ENCODE measurements around the gene NTM.

Gene NTM

DNA sequence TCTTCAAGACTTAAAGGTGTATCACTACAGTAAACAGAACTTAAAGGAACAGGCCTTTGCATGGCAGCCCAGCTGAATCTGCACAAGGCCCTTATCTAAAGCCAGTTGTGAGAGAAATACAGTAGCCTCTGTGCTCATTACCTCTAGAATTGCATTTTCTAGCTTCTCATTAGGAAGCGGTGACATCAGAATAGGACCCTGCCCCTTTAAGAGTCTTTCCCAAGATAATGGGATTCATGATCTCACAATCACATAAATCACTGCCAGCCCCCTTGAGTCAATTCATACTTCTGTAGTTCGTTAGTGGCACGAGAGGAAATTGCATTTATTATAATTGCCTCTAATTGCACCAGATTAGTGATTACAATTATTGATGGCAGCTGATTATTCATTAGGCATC is 170.3 kb downstream of the NTM start:
- in situ Hi-C loops (cut with HindIII; ENCODE audit: low sequenced_read_pairs): no loop called here

DNA sequence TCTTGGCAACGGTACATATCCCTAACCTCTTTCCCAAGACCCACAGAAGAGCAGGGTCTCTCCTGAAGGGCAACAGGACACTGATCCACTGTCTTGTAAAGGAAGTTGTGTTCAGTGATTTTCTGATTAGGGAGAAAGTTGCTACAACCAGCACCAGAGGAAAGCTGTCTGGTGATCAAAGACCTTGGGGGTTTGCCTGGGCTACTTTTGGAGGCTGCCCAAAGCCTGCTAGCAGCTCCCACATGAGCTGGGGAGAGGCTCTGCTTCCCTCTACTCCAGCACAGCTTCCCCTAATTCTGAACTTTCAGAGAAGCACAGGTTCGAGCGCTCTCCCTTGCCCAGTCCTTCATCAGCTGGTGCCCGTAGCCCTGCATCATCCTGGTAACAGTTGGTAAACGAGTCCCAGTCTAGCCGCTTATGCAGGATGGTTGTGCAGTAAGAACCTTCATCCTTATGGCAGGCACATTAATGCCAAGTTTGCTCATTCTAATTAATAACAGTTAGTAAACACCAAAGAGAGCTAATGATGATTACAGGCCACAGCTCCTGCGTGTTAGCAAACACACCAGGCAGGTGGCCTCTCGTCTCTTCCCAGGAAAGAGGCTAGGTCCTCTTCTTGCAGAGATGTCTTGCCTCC is 173.1 kb downstream of the NTM start:
- in situ Hi-C loops (cut with HindIII; ENCODE audit: low sequenced_read_pairs): no loop called here

DNA sequence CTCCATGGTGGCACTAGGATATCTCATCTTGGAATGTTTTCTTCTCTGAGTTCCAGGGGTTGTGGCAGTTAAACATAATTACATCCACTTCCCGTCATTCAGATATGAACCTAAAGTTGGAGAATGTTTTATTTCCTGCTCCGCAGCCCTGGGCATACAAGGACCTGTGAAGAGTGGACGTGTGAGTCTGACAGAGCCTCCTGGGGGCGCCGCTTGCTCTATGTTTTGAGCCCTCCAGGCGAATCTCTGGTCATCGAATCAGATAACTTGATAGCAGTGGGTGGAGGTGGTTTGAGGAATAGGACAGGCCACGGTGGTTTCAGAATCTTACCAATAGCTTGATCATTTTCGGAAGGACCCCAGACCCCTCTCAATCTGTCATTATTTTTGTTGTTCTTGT is 174.2 kb downstream of the NTM start:
- in situ Hi-C loops (cut with HindIII; ENCODE audit: low sequenced_read_pairs): no loop called here

DNA sequence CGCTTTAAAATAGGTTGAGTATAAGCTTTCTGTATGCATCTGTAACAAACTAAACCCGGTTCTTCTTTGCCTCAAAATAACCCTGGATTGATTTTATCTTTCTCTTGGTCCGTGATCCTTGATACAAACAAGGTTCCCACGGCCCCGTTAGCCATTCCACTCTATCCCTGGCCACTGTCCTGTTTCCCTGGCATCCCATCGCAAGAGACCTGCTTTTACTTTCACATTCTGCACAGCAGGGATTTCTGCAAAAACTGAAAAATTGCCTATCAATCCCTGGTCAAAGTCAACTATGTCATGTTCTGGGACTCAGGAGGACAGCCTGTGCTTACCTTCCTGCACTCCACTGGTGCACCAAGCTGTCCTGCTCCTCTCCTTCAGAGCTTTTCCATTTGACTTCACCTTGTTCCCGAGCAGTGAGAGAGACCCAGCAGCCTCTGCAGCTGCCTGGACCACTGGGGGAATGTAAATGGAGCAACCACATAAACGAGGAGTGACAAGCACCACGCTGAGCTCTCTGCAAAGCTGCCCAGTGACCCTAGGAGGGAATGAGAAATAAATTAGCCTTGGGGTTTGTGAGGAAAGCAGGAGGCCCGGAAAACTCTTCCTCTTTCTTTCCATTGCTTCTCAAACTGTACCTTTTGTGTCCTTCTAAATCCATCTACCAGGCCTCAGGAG is 175.9 kb downstream of the NTM start:
- in situ Hi-C loops (cut with HindIII; ENCODE audit: low sequenced_read_pairs): no loop called here

DNA sequence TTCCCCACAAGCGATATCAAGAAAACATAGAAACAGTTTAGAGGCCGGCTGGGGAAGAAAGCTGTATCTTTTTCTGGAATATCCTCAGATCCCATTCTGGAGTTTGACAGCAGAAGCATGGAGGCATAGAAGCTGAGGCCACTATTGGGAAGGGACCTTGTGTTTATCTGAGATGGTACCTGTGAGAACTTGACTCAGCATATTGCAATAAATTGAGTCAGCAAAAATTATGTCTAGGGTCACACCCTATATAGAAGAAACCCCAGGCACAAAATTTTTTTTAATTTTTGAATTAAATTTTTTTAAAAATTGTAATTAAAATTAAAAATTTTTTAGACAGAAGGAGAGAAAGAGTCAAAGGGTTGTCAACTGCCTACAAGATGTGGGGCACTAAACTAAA is 178.7 kb downstream of the NTM start:
- in situ Hi-C loops (cut with HindIII; ENCODE audit: low sequenced_read_pairs): no loop called here

DNA sequence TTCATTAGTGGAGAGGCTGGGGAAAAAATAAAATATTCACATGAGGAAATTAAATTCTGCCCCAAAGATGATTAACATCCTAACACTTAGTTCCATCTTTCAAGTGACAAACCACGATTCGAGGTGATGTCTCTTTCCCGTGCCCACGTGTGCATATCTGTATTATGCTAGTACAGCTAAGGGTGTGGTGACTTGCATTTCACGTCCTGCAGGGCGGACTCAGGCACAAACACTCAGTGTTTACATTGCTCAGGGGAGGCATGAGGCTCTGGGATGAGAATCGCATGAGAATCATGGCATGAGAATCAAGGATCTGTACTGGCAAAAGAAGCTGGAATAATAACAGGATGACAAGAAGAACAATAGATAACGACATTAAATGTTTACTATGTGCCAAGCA is 179.4 kb downstream of the NTM start:
- in situ Hi-C loops (cut with HindIII; ENCODE audit: low sequenced_read_pairs): no loop called here

DNA sequence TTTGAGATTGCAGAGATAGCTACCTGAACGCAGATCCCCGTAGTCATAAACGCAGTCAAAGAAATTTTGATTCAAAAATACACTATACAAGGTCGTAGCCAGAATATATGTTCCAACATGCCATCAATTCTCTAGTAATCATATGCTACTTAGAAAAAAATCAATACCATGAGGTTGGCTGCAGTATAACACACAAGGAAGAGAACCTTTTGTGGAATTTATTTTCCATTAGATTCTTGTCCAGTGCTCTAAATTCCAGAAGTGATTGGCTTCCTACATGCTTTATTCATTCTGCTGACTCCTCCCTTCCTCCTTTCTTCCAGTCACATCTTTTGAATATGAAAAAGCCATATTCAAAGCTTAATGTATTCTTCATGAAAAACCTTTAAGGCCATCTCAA is 189.9 kb downstream of the NTM start:
- in situ Hi-C loops (cut with HindIII; ENCODE audit: low sequenced_read_pairs): no loop called here

DNA sequence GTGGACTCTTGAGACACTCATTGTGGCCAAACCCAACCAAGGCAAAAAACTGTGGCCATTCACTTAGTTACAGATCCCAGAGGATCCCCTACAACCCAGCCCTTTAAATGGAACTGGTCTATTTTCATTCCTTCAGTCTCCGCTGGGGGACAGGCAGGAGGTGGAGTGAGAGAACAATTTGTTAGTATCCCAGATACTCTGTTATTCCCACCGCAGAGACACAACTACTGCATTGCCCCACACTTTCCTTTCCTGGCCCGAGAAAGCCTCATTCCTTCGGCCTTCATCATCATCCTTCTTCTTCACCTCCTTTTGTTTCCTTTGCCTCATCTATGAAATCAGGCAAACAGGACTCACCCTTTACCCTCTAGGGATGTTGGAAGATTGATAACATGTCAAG is 191.1 kb downstream of the NTM start:
- in situ Hi-C loops (cut with HindIII; ENCODE audit: low sequenced_read_pairs): no loop called here

DNA sequence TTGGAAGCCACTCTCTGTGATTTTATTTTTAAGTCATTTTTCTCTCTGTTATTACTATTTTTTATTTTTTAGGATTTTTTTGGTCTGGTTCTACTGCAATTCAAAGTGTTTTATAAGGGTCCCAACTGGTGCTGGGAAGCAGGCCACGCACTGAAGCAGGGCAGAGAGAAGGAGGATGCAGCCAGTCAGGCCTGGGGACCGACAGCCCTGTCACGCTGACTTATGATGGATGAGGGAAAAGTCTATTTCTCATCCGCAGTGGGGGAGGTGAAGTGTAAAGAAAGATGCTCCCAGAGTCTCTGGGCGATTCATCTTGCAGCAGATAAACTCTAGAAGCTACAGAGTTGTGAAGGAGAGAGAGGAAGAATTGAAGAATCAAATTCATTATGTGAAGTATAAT is 191.6 kb downstream of the NTM start:
- in situ Hi-C loops (cut with HindIII; ENCODE audit: low sequenced_read_pairs): no loop called here

DNA sequence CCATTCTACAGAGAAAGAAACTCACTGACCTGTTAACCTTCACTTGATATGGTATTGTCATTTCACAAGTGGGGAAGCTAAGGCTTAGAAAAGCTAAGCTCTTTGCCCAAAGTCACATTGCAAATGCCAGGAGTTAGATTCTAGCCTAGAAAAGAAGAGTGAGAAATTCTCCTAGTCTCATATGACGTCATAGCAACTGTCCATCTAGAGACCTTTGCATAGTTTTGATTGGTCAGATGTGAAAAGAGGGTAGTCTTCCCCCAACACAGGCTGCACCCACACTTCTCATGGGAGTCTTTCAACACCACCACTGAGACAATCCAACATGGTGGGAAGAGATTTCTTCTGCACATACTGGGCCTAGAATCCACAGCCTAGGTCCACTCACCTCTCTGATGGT is 197.9 kb downstream of the NTM start:
- in situ Hi-C loops (cut with HindIII; ENCODE audit: low sequenced_read_pairs): no loop called here

DNA sequence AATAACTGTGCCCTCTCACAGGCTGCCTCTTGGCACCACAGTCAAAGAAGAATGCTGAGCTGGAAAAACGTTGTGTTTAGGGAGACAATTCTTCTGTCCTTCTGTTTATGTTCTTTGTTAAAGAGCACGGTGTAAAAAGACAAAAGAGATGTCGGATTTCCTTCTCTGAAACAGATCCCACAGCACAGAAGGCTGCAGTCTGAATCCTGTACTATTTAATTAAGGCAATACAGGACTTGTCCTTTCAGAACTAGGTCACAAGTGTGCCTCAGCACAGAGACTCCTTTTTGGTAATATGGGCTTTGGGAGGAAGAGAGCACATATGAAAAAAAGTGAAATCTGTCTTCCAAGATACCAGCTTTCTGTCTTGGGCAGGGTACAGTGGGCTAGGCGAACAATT is 201.2 kb downstream of the NTM start:
- in situ Hi-C loops (cut with HindIII; ENCODE audit: low sequenced_read_pairs): no loop called here

DNA sequence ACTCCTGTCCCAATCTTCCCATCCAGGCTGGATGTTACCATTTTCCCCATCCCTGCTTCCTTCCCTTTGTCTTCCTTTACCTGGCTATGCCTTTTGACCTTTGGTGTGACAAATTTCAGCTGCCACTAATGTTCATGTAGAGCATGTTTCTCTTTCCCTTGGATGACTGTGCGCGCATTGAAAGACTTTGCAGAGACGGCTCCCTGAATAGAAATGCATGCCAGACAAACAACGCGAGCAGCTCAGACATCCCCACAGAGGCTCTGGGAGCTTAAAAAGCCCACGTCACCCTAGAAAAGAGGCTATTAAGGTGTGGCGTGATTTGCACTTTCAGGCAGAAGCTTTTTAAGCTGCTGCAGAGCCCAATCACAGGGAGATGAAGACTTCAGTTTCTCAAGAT is 202.0 kb downstream of the NTM start:
- in situ Hi-C loops (cut with HindIII; ENCODE audit: low sequenced_read_pairs): no loop called here

DNA sequence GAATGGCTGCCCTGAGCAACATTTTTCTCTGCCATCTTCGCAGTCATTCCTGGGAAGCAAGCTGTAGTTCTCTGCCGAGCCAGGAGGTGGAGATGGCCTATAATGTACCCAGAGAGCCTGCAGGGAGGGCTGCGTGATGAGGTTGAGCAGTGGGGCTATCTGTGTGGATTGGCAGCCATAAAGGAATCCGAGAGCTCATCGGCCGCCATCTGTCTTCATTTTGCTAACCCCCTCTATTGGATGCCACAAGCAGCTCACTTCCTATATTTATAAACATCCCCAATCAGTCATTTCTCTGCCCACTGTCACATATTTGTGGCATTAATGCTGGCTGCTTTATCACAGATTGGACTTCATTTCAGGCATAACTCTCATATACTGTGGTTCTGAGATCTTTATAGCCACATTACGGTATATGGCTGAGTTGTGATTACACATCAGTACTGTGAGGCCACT is 209.5 kb downstream of the NTM start:
- in situ Hi-C loops (cut with HindIII; ENCODE audit: low sequenced_read_pairs): no loop called here

DNA sequence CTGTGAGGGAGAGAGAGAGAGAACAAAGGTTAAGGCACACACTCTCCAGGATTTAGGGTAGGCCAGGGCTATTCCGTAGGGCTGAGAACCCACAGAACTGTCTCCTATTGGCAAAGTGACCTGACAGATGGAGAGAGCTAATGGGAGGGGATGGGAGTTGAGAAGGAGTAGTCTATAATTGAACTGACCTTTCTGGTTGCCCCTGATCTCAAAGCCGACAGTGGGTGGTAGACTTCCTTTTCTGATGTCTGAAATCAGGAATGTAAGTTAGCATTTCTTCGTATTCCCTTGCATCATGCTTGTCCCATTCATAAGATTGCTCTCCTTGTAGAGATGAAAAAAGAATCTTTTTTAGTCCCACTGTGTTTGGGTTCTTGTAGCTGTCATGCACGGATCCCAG is 210.1 kb downstream of the NTM start:
- in situ Hi-C loops (cut with HindIII; ENCODE audit: low sequenced_read_pairs): no loop called here

DNA sequence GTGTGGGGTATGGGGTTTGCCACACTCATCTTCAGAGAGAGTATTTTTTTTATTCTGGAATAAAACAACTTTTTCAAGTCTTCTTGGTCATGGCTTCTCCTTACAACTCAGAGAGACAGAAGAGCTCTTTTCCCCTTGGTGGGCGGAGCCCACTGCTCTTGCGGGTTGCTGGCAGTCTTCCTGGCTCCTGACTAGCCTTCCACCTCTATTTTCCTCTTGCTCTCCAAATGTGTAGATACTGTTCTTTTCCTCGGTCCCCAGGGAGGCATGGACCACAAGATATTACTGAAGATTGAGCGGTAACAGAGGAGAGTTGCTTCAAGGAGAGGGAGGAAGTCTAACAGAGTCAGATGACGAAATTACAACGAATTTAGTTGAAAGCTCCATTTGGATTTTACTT is 210.6 kb downstream of the NTM start:
- in situ Hi-C loops (cut with HindIII; ENCODE audit: low sequenced_read_pairs): no loop called here

DNA sequence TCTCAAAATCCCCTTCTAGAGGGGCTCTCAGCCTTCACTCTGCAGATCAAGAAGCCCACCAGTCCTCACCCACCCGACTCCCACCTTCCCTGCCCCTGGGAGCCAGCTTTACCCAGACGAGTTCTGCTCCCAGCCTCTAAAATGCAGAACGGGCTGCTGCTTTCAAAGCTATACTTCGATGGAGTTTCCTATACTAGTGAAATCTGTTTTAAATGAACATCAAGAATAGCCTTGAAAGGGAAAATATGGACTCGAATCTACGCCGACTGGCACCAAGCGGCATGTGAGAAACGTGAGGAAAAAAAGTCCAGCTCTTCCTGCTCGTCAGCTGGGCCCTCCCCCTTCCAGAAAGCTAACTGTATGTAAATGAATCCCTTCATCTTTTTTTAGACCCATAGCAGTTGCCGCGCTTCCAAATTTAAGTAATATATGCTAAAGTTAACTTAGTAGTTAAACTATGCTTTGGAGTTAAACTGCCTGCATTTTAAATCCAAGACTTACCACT is 211.7 kb downstream of the NTM start:
- in situ Hi-C loops (cut with HindIII; ENCODE audit: low sequenced_read_pairs): no loop called here

DNA sequence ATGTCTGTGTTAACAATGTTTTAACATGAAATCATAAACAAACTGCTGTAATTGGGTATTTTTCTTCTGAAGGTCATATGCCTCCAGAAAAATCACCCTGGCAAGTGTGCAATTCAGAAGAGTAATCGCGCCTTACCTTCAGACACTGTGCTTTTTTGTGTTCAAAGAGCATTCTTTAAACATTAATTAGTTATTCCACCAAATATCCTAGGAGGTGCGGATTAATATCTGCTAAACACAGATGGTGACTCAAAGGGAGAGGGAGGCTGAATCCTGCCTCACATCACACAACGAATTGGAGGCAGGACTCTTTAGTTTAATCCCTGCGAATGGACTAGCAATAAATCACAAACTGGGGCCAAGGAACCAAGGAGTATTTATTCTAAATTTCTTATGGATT is 213.0 kb downstream of the NTM start:
- in situ Hi-C loops (cut with HindIII; ENCODE audit: low sequenced_read_pairs): no loop called here

DNA sequence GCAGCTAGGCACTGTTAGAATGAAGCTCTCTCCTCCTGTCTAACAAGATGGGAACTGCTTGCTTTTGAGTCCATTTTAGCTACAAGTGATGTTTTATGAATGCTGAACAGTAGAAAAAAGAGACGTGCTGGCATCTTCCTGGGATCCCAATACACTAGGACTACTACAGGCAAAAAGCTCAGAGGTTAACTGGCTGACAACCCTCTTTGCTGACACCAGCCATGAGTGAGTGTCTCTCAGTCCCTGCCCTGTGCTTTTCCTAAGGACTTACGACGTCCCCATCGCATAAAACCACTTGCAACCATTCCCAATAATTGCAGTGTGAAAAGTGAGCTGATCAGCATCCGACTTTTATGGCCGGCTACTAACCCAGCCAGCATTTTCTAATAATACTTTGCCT is 213.5 kb downstream of the NTM start:
- in situ Hi-C loops (cut with HindIII; ENCODE audit: low sequenced_read_pairs): no loop called here

DNA sequence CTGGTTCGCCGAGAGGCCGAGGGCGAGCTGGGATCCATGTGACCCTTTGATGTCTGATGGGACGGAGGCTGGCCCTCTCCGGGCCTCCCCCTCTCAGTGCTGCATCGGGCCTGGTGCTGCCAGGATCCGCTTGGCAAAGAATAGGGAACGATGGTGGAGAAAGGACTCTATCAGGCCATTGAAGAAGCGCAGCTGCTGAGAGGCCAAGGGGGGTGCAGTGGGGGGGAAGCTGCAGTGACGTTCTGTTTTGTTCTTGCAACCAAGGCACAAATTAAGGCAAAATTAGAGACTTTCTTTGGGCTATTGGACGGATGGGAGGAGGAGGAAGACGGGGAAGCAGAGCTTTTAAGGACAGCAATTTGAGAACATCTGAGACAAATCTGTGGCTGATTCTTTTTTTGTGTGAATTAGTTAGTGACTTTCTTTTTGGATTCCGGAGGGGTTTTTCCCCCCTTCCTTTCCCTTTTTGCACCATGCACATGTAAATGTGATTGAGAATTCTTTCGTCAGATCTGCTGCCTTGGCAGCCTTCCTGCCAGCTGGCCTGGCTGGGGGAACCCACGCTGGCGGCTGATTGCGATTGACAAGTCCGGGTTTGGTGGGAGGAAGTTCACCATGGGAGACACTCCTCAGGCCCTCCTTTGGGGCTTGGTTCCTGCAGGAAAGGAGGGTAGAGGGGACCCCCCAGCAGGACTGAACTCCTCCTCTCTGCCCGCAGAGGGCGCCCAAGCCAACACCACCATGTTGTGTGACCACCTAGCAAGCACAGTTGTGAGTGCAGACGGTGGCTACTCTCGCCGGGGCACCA is 214.6 kb downstream of the NTM start:
- in situ Hi-C loops (cut with HindIII; ENCODE audit: low sequenced_read_pairs): no loop called here

DNA sequence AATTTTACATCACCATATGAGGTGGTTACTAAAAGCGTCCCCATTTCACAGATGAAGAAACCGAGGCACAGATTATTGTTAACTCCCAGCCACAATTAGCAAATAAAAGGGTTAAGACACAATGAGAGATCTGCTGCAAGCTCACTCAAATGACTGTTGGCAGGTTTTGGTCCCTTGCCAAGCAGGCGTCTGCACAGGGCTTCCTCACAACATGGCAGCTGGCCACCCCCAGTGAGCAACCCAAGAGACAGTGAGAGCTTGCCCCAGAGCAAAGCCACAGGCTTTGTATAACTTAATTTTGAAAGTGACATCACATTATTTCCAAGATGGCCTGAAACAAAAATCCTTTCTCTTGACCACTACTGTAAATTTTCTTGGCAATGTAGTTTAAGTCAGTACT is 217.6 kb downstream of the NTM start:
- in situ Hi-C loops (cut with HindIII; ENCODE audit: low sequenced_read_pairs): no loop called here

DNA sequence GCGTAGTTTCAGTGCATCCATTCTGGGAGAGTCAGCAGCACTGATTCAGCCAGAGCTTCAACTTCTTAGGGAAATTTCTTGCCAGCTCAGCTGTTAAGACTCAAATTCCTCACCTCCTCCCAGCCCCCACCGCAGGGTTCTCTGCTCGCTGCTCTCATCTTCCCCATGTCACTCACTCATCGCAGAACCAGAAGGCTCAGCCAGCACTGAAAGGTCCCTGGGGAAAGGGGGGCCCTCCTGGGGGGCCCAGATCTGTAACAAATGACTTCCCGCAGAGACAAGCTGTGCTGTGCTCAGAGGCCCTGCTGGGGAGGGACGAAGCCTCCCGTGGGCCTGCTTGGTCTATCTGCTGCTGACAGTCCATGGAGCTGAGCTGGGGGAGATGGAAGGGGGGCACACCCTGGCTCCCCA is 220.6 kb downstream of the NTM start:
- in situ Hi-C loops (cut with HindIII; ENCODE audit: low sequenced_read_pairs): no loop called here

DNA sequence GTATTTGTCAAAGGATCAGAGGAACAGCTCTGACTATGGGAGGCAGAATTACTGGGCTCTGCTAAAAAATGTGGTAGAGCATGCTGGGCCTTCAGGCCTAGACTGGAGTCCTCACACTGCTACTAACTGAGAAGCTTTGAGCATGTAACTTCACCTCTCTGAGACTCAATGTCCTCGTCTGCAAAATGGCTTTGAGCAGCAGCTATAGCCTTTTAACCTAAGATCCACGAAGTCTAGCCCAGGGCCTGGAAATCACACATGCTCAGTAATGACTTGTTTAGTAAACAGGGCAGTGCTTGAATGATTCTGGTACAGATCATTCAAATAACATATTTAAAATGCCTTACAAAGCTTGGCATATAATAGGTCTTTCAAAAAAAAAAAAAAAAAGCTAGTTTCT is 221.7 kb downstream of the NTM start:
- in situ Hi-C loops (cut with HindIII; ENCODE audit: low sequenced_read_pairs): no loop called here
